Nephron (organoid): ENCODE measurements around the gene RBM39.

Source experiments
- H3K27ac Mint-ChIP-seq, 3 experiments: 2 replicates each; pipeline ENCODE4 v1.8.0; 2020; ENCODE audit warnings: mixed read lengths in 3 of 3, mild to moderate bottlenecking in 2 of 3, moderate library complexity in 1 of 3
- H3K27me3 Mint-ChIP-seq: 2 replicates; pipeline ENCODE4 v1.8.0; 2021; ENCODE audit warnings: low read depth, mild to moderate bottlenecking, moderate library complexity, mixed read lengths
- H3K36me3 Mint-ChIP-seq: 2 replicates; pipeline ENCODE4 v1.8.0; 2020; ENCODE audit warnings: low read depth, mixed read lengths
- H3K4me1 Mint-ChIP-seq: 2 replicates; pipeline ENCODE4 v1.8.0; 2020; ENCODE audit warnings: mixed read lengths
- H3K4me3 Mint-ChIP-seq, 3 experiments: 2 replicates each; pipeline ENCODE4 v1.8.0; 2020; ENCODE audit warnings: mild to moderate bottlenecking in 3 of 3, mixed read lengths in 3 of 3, moderate library complexity in 2 of 3
- H3K9me3 Mint-ChIP-seq: 2 replicates; pipeline ENCODE4 v1.8.0; 2020; ENCODE audit warnings: mixed read lengths
- TF ChIP-seq, protein P1 (sequence below), 3 experiments: fragments of 200-600 bp; sonication (generic); IDR thresholded peaks; one replicate each; pipeline ENCODE4 v1.5.0; 2021; ENCODE audit warnings: antibody characterized with exemption in 3 of 3; ENCODE audit not compliant: unreplicated experiment in 3 of 3

Gene RBM39

DNA sequence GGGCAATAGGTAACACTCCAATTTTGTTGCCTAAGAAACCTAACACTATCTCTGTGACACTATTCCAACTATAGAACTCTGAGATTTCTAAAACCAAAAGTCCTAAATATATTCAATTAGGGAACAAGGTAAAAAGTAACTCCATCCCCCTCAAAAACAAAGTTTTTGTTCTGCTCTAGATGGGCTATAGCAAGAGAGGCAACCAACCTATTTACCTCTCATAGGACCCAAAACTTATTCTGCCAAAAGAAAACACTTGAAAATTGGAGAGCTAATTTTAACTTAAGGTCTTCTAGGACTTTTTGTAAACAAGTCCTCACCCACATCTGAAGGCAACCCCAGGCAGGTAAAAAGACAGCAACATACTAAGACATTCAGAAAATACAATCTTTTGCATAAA, 7.7 kb downstream of the RBM39 start:
- Mint-ChIP-seq H3K4me1 (peaks cover 35% of the 10 kb centered on the region), H3K36me3 (peaks cover 85% of the 10 kb centered on the region), H3K27me3 (no peaks in the 10 kb centered on the region), H3K27ac (no peak overlapping the region), H3K9me3 (no peaks in the 10 kb centered on the region), H3K4me3 (no peak overlapping the region)
- TF ChIP-seq, protein P1, sequence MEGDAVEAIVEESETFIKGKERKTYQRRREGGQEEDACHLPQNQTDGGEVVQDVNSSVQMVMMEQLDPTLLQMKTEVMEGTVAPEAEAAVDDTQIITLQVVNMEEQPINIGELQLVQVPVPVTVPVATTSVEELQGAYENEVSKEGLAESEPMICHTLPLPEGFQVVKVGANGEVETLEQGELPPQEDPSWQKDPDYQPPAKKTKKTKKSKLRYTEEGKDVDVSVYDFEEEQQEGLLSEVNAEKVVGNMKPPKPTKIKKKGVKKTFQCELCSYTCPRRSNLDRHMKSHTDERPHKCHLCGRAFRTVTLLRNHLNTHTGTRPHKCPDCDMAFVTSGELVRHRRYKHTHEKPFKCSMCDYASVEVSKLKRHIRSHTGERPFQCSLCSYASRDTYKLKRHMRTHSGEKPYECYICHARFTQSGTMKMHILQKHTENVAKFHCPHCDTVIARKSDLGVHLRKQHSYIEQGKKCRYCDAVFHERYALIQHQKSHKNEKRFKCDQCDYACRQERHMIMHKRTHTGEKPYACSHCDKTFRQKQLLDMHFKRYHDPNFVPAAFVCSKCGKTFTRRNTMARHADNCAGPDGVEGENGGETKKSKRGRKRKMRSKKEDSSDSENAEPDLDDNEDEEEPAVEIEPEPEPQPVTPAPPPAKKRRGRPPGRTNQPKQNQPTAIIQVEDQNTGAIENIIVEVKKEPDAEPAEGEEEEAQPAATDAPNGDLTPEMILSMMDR (IDR thresholded peaks at IDR 0.05; ENCODE audit: unreplicated experiment in 3 of 3): no peak

DNA sequence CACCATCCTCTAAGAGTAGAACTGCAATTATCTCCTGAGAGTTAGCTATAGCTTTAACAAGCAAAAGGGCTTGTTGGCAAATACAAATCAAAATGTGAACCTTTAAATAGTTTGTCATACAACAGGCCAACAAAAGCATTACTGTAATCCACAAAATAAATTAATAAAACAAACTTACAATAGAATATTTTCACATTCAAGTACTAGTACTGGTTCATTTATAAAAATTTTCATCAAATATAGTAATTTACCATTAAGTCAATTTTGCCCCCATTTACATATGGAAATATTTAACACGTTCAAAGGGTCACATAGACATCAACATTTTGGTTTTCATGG, 9.4 kb downstream of the RBM39 start:
- Mint-ChIP-seq H3K4me1 (peaks cover 24% of the 10 kb centered on the region), H3K27me3 (no peaks in the 10 kb centered on the region), H3K36me3 (peaks cover 71% of the 10 kb centered on the region), H3K9me3 (no peaks in the 10 kb centered on the region), H3K27ac (no peak overlapping the region), H3K4me3 (no peak overlapping the region)
- TF ChIP-seq, protein P1 (IDR thresholded peaks at IDR 0.05; ENCODE audit: unreplicated experiment in 3 of 3): no peak

DNA sequence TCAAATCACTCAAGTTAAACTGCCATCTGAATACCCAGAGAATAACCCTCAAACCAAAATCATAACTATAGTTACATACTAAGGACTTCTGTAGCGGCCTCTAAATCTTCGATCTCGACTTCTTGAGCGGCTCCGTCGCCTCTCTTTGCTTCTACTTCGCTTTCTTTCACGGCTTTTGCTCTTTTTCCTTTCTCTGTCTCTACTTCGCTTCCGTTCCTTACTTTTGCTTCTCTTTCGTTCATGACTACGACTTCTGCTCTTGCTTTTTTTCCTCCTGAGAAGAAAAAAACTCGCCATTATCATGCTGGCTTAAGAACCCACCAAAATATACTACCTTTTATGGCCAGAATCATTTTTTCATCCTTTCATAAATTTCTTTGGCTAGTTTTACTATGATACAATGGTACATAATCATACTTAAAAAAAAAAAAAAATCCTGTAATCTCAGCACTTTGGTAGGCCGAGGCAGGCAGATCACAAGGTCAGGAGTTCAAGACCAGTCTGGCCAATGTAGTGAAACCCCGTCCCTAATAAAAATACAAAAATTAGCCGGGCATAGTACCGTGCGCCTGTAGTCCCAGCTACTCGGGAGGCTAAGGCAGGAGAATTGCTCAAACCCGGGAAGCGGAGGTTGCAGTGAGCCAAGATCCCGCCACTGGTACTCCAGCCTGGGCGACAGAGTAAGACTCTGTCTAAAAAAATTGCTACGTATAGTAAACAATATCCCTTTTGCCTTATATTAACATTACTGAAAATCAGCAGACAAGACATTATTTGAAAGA, 10.0 kb downstream of the RBM39 start:
- H3K4me3 Mint-ChIP-seq: no peak overlapping the region
- H3K9me3 Mint-ChIP-seq: no peaks in the 10 kb centered on the region
- no peaks in the 10 kb centered on the region for H3K27me3 Mint-ChIP-seq
- peaks cover 72% of the 10 kb centered on the region for H3K36me3 Mint-ChIP-seq
- H3K4me1 Mint-ChIP-seq: peaks cover 24% of the 10 kb centered on the region
- TF ChIP-seq, protein P1 (IDR thresholded peaks at IDR 0.05; ENCODE audit: unreplicated experiment in 3 of 3): no peak
- H3K27ac Mint-ChIP-seq: no peak overlapping the region

DNA sequence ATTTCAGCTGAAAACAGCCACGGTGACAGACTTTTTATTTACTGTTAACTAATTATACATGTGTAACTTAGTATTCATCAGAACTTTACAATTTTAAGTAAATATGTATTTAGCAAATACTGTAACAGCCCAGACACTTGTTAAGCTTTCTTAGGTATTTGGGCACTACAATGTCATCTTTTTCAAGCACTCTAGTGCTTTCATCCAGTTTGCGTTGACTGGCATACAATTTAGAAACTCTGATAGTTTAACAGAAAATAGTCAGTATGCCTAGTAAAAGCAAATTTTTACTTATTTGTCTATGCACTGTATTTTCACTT, 10.6 kb downstream of the RBM39 start:
- Mint-ChIP-seq H3K4me1 (peaks cover 24% of the 10 kb centered on the region), H3K9me3 (no peaks in the 10 kb centered on the region), H3K36me3 (peaks cover 74% of the 10 kb centered on the region), H3K27ac (no peak overlapping the region), H3K4me3 (no peak overlapping the region), H3K27me3 (no peaks in the 10 kb centered on the region)
- TF ChIP-seq, protein P1 (IDR thresholded peaks at IDR 0.05; ENCODE audit: unreplicated experiment in 3 of 3): no peak

DNA sequence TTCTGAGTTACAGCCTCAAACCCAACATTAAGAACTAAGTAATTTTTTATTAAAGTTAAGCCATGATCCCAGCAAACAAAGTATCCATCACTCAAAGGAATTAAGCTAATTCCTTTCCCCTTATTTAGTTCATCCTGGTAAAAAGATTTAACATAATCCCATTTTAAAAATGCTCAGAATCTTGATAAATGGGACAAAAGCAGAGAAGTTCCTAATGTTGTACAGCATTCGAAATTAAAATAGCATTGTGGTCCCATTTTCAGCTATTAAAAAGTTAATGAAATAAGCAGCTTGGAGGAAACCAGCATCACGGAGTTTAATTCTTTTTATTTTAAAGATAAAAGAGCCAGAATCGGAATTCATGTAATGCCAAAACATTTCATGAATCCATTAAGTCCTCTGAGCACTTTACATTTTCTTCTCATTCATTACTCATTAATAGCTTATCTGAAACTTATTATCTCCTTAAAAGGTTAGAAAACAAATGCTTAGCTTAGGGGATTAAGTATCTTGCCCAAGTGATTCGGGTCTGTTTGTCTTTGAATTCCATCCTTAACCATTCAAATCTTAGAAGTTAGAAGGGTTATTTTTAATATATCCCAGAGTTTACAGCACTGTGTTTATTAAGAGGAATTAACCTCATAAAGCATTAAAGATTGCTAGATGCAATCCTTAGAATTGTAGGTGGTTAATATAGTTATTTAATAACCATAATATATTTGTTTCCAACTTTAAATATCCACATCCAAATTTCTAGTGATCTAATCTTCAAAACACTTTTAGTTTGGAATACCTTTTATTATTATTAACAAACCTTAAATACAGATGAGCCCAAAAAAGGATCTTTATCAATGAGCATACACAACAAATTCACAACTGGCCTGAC, 11.2 kb downstream of the RBM39 start:
- no peak overlapping the region for H3K27ac Mint-ChIP-seq
- no peaks in the 10 kb centered on the region for H3K9me3 Mint-ChIP-seq
- no peaks in the 10 kb centered on the region for H3K27me3 Mint-ChIP-seq
- peaks cover 72% of the 10 kb centered on the region for H3K36me3 Mint-ChIP-seq
- peaks cover 19% of the 10 kb centered on the region for H3K4me1 Mint-ChIP-seq
- no peak overlapping the region for H3K4me3 Mint-ChIP-seq
- TF ChIP-seq, protein P1 (IDR thresholded peaks at IDR 0.05; ENCODE audit: unreplicated experiment in 3 of 3): no peak
